NCI-H146 treated with DMSO at 0.1 percent for 48 hours (cell line): ENCODE data around the gene ZC3H7A.

Experiments
- DNase-seq: peaks from one replicate; lab custom pipeline; 2025; ENCODE audit not compliant: unreplicated experiment; lab: John Stamatoyannopoulos, UW

The ZC3H7A gene

GRCh38 chr16:11779074-11779473, 18.0 kb downstream of the ZC3H7A start:
- no peak for DNase-seq

GRCh38 chr16:11774065-11774626, 22.9 kb downstream of the ZC3H7A start:
- no peak for DNase-seq

GRCh38 chr16:11768849-11769248, 28.2 kb downstream of the ZC3H7A start:
- no peak for DNase-seq

- no peak for DNase-seq
Observed at GRCh38 chr16:11762431-11762830, 34.6 kb downstream of the ZC3H7A start.

- DNase-seq: no peak
Observed at GRCh38 chr16:11759997-11760396, 37.1 kb downstream of the ZC3H7A start.

GRCh38 chr16:11759163-11759834, 37.8 kb downstream of the ZC3H7A start:
- DNase-seq: peak; percentile 33

- DNase-seq: no peak
Observed at GRCh38 chr16:11757671-11758545, 39.1 kb downstream of the ZC3H7A start.

- DNase-seq: no peak
Observed at GRCh38 chr16:11756248-11756647, 40.8 kb downstream of the ZC3H7A start.

GRCh38 chr16:11755022-11755760, 41.9 kb downstream of the ZC3H7A start:
- no peak for DNase-seq

- no peak for DNase-seq
Observed at GRCh38 chr16:11752856-11753255, 44.2 kb downstream of the ZC3H7A start.

- no peak for DNase-seq
Observed at GRCh38 chr16:11750056-11750455, 47.0 kb downstream of the ZC3H7A start.

GRCh38 chr16:11748404-11749254, 48.4 kb downstream of the ZC3H7A start:
- DNase-seq: no peak

GRCh38 chr16:11747949-11748403, 49.1 kb downstream of the ZC3H7A start:
- no peak for DNase-seq

GRCh38 chr16:11744075-11744470, 53.0 kb downstream of the ZC3H7A start:
- no peak for DNase-seq

GRCh38 chr16:11743308-11744074, 53.6 kb downstream of the ZC3H7A start:
- DNase-seq: no peak

GRCh38 chr16:11742536-11743307, 54.3 kb downstream of the ZC3H7A start, which contains the start of gene TXNDC11:
TSS of gene TXNDC11 (minus strand) at chr16:11742857. CDS start at chr16:11742730, 127 bp downstream.
- peak; percentile 96 for DNase-seq

GRCh38 chr16:11742093-11742535, 54.9 kb downstream of the ZC3H7A start:
- DNase-seq: peak; percentile 24

GRCh38 chr16:11740567-11740966, 56.5 kb downstream of the ZC3H7A start:
- DNase-seq: no peak
